SK-MEL-5 (cell line): ENCODE data around the gene ACLY. TPM values are rescaled to one million over a fixed set of nuclear protein-coding genes. Genes with fewer than 3 reads are reported as not detected.

Source experiments
- DNase-seq: peaks from one replicate; pipeline ENCODE4 v3.0.0-alpha.2; 2016; ENCODE audit warnings: low read depth, low spot score
- in situ Hi-C: cut with HindIII; loops from 2 replicates; pipeline ENCODE4 v1.10.0; 2016; ENCODE audit warnings: low sequenced_read_pairs, high pct_unique_total_duplicates, low pct_unique_long_range_greater_than_20kb
- small RNA-seq, 2 experiments: library from RNA; depleted of rRNA; stranded (forward); fragments of <200 nt; gene quantifications; one replicate each; pipeline ENCODE3, GENCODE V24; 2014
- total RNA-seq: library from RNA; depleted of rRNA; stranded (reverse); fragments of >200 nt; shearing (Covaris generic); gene quantifications from 2 replicates; pipeline ENCODE4 v1.2.3, GENCODE V29; 2014; rRNA removed

The ACLY gene
- total RNA-seq, 1 experiment from 2014 or later: 113 TPM

DNA sequence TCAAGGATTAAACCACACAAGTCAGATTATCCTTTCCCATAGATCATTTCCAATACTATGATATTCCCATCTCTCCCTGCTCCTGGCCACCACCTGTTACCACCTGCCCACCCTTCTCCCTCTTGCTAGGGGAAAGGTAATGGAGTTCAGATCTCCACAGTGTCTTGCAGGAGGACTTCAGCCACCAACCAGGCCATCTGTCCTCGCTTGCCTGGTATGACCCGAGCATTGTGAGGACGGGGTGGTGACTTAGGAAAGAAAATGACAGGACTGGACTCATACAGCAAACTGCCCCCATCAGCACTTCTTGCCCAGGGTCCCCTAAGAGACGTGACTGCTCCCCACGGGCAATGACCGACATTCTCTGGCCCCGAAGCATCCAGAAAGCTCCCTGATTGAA is 95.2 kb downstream of the ACLY start:
- no peak for DNase-seq
- in situ Hi-C loops: no loop called here

DNA sequence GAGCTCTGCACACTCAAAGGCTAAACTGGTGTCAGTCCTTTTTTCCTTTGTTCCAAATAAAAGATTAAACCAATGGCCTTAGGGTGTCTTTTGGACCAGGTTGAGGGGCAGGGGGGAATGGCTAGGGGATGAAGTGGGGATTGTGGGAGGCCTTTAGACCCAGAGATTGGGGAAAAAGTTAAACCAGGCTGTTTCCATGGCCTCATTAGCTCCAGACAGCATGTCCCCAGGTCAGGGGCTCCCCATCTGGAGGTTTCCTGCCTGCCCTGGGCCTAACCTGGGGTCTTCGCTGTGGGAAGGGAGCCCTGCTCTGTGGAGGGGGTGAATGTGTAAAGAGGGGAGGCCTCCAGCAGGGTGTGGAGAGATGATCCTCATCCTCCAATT is 95.6 kb downstream of the ACLY start:
- in situ Hi-C loops: no loop called here
- no peak for DNase-seq

DNA sequence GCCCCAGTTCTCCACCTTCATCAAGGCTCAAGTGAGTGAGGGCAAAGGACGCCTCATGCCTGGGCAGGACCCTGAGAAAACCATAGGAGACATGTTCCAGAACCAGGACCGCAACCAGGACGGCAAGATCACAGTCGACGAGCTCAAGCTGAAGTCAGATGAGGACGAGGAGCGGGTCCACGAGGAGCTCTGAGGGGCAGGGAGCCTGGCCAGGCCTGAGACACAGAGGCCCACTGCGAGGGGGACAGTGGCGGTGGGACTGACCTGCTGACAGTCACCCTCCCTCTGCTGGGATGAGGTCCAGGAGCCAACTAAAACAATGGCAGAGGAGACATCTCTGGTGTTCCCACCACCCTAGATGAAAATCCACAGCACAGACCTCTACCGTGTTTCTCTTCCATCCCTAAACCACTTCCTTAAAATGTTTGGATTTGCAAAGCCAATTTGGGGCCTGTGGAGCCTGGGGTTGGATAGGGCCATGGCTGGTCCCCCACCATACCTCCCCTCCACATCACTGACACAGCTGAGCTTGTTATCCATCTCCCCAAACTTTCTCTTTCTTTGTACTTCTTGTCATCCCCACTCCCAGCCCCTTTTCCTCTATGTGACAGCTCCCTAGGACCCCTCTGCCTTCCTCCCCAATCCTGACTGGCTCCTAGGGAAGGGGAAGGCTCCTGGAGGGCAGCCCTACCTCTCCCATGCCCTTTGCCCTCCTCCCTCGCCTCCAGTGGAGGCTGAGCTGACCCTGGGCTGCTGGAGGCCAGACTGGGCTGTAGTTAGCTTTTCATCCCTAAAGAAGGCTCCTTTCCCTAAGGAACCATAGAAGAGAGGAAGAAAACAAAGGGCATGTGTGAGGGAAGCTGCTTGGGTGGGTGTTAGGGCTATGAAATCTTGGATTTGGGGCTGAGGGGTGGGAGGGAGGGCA is 96.3 kb downstream of the ACLY start:
- no peak for DNase-seq
- in situ Hi-C loops: no loop called here

DNA sequence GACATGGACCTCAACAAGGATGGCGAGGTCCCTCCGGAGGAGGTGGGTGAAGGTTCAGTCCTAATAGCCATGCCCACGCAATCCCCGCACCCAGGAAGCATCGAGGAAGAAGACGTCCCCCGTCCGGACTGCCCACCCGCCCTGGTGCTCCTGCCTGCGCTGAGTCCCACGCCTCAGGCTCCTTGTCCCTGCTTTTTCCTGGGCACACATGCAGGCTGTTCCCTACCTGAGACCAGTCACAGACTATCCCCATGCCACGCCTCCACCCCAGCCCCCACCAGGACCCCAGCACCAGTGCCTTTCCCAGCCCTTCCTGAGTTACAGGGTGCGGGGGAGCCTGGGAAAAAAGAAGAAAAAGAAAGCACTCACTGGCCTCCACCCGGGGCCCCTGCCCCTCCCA is 97.0 kb downstream of the ACLY start:
- DNase-seq: no peak
- in situ Hi-C loops: no loop called here

DNA sequence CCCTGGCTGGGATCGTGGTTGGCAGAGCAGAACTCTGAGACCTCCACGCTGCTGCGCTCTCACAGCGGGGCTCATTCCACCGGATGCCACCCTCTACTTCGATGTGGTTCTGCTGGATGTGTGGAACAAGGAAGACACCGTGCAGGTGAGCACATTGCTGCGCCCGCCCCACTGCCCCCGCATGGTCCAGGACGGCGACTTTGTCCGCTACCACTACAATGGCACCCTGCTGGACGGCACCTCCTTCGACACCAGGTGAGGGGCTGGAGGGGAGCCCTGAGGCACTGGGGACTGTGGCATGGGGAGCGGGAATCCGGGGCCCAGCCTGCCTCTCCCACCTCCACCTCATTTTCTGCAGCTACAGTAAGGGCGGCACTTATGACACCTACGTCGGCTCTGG is 100.7 kb downstream of the ACLY start:
- in situ Hi-C loops: no loop called here
- no peak for DNase-seq

Small RNA genes within 50 kb of the gene (small RNA-seq; reads per million reads assigned to genes)
- gene AC125257.2: 0 reads per million in 2 experiments

Other genes with a start within 250 kb of the ACLY start
- gene EIF1, start 230.1 kb downstream of the ACLY start, total RNA-seq: 129 and 155 TPM in 2 replicates
- gene GAST, start 206.6 kb downstream of the ACLY start, total RNA-seq: not detected in 2 replicates
- gene HAP1, start 184.3 kb downstream of the ACLY start, total RNA-seq: 0.40 and 0.53 TPM in 2 replicates
- gene JUP, start 132.2 kb downstream of the ACLY start, total RNA-seq: 0.50 and 0.83 TPM in 2 replicates
- gene P3H4, start 107.0 kb downstream of the ACLY start, total RNA-seq: 29.9 and 31.2 TPM in 2 replicates
- gene FKBP10, start 105.9 kb downstream of the ACLY start, total RNA-seq: 236 and 244 TPM in 2 replicates
- gene NT5C3B, start 82.7 kb downstream of the ACLY start, total RNA-seq: 86.3 and 92.7 TPM in 2 replicates
- gene KLHL10, start 81.1 kb downstream of the ACLY start, total RNA-seq: not detected in 2 replicates
- 18.5 and 19.7 TPM in 2 replicates for gene KLHL11, start 53.5 kb downstream of the ACLY start, total RNA-seq
- gene ODAD4, start 11.7 kb upstream of the ACLY start, total RNA-seq: 0.98 and 1.3 TPM in 2 replicates
- 103 and 104 TPM in 2 replicates for gene CNP, start 47.8 kb upstream of the ACLY start, total RNA-seq
- gene DNAJC7, start 98.5 kb upstream of the ACLY start, total RNA-seq: 81.1 and 85.9 TPM in 2 replicates
- gene NKIRAS2, start 101.1 kb upstream of the ACLY start, total RNA-seq: 25.8 and 32.6 TPM in 2 replicates
- 0.40 and 0.85 TPM in 2 replicates for gene C17orf113, start 131.7 kb upstream of the ACLY start, total RNA-seq
- gene ZNF385C, start 179.5 kb upstream of the ACLY start, total RNA-seq: 0.19 and 0.45 TPM in 2 replicates
- 5.8 and 7.0 TPM in 2 replicates for gene DHX58, start 193.8 kb upstream of the ACLY start, total RNA-seq
- 12.9 and 14.7 TPM in 2 replicates for gene KAT2A, start 202.4 kb upstream of the ACLY start, total RNA-seq
- gene HSPB9, start 203.9 kb upstream of the ACLY start, total RNA-seq: not detected in 2 replicates
- gene RAB5C, start 236.0 kb upstream of the ACLY start, total RNA-seq: 166 and 195 TPM in 2 replicates